NCI-H69 (cell line): ENCODE measurements around the gene HOXA5.
A peak's percentile ranks its signal among the peaks of the same experiment; 100 is the strongest.

Experiments
- DNase-seq: peaks from one replicate; lab custom pipeline; 2025; lab: John Stamatoyannopoulos, UW

Gene HOXA5

DNA sequence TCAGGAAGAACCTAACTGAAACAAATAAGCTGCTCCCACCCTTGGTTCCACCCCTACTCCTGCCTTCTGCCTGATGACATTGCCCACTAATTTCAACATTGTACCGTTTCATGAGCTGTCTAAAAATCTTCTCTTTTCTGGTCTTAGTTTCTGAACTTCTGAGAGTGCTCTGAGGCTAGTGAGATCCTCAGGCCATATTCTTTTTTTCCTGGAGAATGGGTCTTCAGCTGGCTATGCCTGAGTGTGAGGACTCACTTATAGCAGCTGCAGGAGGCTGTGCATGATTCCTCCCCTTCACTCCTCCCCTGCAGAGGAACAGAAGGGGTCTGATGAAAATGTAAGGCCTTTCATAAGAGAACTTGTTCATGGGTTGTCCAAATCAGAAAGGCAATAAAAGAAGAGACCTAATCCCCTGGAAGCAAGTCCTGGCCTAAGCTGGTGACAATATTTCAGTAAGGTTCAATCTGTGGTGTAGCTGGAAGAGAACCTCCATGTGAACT, 24.0 kb downstream of the HOXA5 start:
- DNase-seq: no peak

DNA sequence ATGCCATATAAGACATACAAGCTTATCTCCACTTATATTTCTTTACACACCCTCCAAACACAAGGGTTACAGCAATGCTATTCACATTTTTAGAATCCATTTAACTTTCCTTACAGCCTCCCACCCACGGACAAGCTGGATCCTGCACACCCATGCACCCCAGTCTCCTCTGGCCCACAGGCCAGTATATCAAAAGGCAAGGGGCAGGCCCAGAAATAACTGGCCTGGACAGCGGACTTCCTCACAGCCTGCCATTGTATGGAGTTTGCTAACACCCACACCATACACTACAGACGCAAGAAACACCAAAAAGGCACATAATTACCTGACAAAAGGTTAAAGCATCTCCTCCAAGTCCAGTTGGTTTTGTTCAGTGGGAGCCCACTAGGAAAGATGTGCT, 24.9 kb downstream of the HOXA5 start:
- DNase-seq: no peak

DNA sequence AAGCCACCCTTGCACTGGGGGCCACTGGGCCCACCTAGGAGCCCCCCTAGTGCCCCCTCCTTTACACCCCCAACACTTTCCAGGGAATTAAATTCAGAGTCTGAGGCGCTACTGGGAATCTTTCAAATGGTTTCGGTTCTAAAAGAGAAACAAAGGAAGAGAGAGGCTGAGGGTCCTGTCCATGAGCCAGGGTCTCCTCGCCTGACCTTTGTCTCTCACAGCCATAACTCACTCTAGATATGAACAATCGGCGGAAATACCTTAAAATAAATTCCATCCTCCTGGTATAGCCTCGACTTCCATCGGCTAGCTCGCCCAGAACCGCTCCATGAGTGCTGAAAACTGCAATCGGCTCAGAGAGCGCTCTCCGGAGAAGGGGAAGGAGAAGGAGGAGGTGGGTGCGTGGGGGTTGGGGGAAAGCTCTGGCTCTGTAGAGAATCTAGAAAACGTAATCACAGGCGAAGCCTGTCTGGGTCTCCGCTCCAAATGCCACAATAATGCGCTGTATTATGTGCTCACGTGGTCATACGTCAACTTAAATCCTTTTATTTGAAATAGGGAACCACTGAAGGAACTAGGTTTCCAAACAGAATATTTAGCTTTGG, 25.5 kb downstream of the HOXA5 start:
- no peak for DNase-seq

DNA sequence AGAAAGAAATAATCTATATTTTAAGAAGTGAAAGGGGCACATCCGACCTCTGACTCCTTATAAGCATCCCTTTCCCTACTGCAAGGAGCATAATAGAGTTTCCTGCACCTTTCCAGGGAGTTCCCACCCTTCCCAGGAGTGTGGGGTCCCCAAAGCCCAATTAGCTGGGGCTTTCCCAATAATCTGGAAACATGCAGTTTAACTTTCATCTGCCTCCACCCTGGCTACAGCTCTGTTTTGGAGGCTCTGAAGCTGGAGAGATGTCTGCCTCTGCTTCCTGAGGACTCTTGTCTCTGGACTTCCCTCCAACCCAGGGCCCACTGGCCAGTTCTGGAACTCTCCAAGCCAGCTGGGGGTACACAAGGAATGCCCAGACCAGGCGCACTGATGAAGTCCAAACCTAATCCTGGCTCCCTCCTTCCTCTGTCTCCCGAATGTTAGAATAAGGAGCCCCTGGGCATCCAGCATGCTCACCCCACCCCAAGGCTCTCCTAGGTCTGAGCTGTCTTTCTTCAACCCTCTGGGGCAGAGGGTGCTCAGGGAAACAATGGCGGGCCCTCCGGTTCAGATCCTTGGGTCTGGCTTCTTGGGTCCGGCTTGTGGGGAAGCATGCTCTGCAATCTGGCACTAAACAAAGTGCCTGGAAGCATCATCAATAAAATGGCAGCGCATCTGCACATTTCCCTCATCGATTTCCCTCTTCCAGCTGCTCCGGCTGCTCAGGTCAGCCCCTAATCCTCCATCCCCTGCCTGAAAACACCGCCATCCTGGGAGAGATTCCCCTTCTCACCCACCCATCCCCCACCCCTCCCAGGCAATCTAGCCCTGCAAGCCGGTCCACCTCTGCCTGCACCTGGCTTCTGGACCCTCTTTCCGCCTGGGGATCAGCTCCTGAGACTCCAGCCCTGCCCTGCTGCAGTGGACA, 26.3 kb downstream of the HOXA5 start:
- DNase-seq: no peak

DNA sequence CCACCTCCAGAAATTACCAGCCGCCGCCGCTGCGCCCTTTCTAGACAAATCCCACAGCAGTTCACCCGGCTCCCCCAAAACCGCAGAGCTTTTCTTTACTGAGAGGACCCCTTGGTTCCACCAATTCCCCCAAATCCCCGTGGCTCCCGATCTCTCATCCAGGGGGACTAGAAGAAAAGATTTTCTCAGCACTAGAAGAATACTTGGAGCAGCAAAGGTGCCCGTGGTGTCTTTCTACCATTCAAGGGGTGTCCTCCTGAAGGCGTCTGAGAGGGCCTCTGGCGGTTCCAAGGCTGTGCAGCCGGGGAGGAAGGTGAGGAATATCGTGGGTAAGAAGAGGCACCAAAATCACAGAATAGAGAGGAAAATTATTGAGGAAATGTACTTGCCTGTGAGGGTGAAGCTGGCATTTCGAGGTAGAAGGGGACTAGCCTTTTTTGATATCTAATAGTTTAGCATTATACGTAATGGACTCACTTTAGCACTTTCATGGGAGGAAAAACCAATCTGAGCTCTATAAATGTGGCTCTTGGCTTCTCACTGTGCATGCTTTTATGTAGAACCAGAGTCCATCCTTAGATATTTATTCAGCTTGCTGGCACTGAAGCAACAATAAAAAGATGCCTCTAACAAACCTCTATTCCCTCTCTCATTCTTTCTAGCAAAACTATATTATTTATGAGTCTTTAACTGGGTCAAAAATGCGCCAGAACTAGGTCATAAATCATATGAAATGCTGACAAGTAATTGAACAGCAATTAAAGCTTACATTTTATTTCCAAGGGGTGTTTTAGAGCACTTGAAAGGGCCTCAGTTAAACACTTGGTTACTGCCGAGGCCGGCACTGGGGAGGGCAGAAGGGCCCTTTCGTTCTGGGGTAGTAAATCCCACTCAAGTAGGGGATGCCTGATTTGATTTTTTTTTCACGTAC, 27.2 kb downstream of the HOXA5 start:
- peak; percentile 52 for DNase-seq

DNA sequence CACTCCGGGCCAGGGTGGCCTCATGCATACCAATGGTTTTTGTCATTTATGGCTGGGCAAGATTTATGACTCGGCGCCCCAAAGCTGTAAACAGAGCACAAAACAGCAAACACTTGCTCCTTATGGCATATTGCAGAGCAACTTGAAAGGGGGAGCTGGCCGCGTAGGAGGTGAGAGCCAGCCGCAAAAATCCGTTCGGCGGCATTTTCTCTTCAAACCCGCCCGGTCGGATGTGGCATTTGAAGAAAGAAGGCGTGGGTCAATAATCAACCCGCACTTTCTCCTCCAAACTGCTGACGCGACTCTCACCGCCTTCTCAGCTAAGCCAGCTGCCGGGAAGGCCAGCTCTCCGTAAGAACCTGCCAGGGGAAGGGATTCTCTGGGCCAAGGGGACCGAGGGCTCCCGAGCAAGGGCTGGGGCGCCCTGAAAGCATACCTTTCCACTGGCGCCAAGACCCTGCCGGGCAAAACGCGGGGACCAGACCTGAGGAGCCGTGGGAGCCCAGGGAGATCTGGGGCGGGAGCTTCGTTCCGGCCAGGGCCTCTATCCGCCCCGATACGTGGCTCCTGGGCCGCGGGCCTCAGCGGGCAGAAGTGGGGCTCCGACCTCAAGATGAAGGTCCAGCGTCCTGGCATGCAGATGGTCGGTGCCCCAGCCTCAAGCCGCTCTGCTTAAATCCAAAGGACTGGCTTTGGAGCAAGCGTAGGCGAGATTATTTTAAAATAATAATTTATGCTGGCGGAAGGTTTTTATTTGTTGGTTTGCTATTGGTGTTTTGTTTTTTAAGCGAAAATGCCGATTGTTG, 28.1 kb downstream of the HOXA5 start:
- DNase-seq: peak; percentile 46

DNA sequence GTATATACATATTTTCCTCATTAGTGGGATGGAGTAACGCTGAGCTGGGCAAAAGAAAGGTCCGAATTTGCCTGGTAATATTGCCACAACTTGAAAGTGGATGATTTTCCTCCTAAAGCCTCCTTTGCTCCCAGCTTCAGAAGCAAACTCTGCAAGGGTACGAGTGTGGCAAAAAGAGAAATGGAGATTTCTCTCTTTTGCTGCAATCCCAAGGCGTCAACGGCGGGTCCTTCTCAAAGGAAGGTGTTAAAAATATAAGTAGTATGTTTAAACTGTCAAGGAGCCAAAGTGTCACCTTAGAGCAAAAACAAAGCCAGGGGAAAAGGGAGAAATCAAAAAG, 28.6 kb downstream of the HOXA5 start:
- no peak for DNase-seq

DNA sequence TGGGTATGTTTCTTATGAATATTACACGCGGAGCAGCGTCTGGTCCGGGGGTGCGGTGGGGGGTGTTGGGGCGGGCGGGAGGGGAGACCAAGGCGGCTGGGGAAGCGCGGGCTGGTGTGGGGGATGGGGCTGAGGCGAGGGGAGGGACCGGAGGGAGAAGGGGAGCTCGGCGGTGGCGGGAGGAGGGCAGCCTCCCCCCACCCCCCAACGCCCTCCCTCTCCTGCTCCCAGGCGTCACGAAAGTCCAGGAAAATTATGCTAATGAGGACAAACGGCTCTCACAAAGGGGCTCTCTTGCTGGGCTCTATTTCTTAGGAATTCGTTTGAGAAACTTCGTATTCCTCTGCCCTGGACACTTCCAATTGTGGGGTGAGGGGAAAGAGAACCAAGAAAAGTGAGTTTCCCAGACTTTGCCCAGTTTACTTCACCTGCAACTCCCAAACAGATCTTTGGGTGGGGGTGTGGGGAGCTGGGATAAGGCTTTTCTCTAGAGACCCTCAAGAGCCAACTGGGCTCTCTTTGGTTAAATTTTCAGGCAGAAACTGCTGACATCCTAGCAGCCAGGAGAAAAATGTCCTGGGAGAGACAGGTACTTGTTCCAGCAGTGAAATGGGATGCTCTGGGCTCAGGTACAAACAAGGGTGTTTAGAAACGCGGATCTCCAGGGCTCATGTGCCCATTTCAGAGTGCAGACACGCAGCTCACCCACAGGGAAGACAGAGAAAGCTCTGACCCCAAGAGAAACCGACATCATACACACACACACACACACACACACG, 29.3 kb downstream of the HOXA5 start:
- peak; percentile 93 for DNase-seq

DNA sequence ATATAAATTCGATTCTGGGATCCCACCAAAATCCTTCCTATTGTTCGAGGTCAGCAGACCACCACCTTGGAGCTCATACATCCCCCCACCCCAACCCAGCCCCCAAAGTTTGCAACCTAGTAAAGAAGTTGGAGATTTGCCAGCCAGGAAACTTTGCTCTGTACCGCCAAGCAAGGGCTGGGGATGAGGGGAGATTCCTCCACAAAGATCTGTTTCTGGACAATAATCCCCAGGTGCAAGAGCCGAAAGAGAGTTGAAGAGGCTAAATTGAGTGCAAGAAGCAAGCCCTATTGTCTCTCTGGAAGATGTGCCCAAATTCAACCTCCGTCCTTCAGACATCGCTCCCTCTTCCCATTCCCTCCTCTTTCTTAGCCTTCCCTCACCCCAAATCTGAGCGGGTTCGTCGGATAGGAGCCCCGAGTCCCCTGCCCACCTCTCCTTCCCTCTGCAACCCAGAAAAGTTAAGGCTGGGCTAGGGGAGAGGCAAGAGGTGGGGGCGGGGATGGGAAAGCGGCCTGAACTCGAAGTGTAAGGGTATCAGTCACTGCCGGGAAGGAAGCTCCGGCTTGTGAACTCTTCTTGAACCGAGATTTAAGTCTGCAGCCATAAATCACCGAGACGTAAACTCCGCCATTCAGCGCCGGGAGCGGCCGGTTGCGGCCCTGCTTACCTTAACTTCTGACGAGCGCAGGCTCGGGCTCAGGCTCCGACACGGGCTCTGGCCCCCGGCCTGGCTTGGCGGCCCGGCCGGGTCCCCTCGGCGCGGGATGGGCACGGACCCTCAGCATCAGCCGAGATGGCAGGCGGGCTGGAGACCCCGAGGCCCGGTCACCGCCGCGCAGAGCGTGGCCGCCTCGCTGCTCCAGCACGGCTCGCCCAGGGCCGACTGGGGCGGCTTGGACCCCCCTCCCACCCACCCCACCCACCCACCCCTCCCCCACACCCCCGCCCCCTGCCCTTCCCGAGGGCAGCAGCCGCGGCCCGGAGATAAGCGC, 30.2 kb downstream of the HOXA5 start:
- peak; percentile 91 for DNase-seq

DNA sequence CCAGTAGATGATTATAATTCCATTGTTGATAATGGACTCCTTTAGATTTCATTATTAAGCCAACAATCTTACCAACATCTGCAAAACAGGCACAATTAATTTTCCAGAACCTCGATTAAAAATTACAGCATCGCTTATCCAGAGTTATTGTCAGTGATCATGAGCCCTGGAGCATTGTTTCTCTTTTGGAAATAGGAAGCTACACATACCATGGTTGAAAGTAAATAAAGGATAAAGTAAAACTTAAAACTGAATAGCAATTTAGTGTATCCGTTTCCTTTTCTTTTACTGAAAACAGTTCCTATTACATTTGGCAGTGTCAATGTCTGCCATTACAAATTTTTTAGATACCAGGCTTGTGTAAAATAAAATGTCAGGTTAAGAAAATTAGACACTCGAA, 31.1 kb downstream of the HOXA5 start:
- DNase-seq: no peak

DNA sequence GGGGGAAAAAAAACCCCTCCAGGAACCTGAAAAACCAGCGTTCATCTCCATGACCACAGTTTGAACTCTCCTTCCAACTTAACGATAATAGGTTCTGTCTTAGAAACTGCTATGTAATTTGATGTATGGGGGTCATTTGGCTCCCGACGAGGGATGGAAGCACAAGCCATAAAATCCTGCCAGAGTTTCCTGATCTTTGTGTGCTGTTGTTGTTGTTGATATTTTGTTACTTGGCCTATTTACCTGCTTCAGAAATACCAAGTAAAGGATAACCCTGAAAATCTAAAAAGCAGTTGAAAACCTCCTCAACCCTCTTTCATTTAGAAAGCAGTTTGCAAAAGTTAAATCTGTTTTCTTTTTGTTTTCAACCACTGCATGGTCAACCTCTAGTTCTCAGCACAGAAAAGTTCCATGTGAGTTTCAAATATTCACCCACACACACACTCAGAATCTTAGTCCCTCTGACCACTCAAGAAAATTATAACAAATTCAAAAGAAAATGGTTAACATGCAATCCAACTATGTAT, 31.7 kb downstream of the HOXA5 start:
- peak; percentile 74 for DNase-seq

DNA sequence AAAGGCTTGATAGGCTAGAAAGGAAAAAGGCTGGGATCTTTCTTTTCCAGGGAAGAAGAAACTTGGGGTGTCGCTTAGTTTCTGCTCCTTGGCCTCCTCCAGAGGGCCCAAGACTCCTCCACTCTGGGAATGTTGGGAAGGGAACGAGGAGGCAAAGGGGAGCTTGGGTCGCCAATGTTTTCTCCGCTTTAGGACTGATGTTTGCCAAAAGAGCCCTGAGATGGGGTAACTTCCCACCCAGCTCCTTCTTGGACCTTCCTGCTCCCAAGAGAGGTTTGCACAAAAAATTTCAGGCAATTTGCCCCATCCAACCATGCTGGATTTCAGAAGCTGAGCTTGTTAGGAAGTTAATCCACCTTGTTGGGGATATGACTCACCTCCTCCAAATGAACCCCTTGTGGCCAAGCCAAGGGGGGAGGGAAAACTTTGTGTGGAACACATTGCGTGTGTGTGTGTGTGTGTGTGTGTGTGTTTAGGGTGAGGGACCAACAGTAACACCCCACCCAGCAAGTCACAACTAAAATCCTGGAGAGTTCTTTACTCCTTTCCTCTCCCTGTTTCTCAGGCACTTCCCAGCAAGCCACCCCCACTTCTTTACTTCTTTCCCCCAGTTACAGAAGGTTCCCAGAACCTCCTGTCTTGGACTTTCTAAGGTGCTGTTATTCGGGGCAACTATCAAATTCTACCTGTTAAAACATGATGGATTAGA, 32.3 kb downstream of the HOXA5 start:
- DNase-seq: peak; percentile 56

DNA sequence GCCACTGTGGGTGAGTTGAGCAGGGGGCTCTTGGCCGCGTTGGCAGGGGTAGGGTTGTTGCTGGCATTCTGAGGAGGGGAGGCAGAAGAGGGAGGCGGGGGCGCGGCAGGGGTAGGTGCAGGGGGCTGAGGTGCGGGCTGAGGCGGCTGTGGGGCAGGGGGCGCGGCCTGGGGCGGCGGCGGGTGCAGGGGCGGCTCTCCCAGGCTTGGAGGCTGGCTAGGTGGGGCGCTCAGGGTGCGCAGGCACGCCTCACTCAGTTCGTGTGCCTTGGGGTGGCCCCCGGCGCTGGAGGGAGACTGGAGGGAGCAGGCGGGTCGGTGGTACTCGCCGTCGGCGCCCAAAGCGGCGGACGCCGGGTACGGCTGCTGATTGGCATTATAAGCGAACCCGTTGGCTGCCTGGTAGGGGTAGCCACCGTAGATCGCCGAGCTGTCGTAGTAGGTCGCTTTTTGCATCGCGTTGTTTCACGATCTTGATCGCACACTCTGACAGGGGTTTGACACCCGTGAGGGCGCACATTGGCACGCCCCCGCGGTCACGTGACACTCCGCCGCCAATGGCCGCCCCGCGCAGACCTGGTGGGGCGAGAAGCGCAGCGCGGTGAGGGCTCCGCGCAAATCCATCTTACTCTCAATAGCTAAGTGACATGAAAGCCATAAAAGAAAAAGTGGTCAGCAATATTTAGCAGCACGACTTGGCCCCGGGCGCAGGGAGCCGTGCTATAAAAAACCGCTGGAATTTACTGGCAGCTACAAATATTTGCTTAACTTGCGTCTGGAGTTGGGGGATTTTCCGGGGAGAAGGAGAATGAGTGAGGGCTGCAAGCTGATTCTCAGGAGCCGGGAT, 33.1 kb downstream of the HOXA5 start:
- DNase-seq: no peak

DNA sequence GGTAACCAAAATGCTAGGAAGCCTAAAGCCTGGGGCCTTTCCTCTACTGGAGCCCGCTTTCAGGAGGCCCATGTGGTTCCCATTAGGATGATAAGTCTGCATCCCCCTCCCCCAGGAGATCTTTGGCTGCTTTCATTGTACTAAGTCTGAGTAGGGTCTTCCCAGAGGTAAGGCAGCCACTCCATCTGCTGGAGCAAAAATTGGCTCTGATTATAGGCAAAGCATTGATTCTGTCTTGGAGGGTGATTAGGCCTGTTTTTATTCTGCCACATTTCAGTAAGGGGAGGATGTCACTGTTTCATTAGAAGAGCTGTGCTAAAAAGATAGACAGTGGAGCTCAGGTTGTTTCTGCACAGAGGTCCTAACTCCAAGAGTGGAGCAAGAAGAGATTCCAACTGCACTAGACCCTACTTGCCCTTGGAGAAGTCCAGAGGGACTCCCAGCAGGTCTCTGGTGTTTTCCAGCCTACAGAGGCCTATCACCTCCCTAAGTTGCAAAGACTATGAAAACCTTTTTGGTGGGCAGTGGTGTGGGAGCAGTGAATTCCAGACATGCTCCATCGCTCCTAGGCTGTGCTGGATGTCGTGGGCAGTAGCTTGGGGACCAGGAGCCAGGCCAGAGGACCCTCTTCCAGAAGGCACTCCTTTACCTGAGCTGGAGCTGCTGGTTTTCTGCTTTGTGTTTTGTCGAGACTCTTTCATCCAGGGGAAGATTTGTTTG, 33.9 kb downstream of the HOXA5 start:
- DNase-seq: no peak

DNA sequence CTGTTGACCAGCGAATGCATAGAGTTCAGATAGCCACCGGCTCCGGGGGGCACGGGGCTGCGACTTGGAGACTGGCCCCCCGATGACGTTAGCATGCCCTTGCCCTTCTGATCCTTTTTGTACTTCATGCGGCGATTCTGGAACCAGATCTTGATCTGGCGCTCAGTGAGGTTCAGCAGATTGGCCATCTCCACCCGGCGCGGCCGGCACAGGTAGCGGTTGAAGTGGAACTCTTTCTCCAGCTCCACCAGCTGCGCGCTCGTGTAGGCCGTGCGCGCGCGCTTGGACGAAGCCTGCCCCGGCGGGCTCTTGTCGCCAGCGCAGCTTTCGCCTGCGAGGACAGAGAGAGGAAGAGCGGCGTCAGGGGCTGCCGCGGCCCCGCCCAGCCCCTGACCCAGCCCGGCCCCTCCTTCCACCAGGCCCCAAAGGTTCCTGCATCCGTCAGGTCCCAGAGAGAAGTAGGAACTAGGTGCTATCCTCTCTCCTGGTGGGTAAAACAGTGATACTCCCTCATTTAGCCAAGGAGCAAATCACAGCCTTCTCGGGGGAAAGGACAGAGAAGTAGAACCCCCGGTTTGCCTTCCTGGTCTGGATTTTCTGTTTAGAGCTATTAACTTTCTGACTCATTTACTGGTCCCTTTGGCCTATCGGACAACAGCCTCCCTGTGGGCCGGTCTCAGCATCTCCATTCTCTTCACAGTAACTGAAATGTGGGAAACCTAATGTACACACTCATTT, 34.9 kb downstream of the HOXA5 start:
- DNase-seq: no peak
